Spinal cord (tissue), 10 donors: ENCODE data around the gene OPHN1. TPM values are rescaled to one million over a fixed set of nuclear protein-coding genes. Genes with fewer than 3 reads are reported as not detected.
A peak's percentile ranks its signal among the peaks of the same experiment; 100 is the strongest.

Experiments
- DNase-seq, 6 donors: peaks; one replicate each; pipeline versions ENCODE4 v3.0.0 to v3.0.0-alpha.2; 2013 to 2015; ENCODE audit warnings: low spot score in 6 of 6, low read depth in 4 of 6
- H3K27ac ChIP-seq: one replicate; pipeline ENCODE4 v1.5.1; 2013; ENCODE audit warnings: low read depth, low read length, control low read depth
- H3K27me3 ChIP-seq: one replicate; pipeline ENCODE4 v1.6.1; 2013; ENCODE audit warnings: low read length; ENCODE audit not compliant: control insufficient read depth, insufficient read depth
- H3K36me3 ChIP-seq: one replicate; pipeline ENCODE4 v1.6.1; 2013; ENCODE audit warnings: low read length; ENCODE audit not compliant: control insufficient read depth, insufficient read depth
- H3K4me1 ChIP-seq: one replicate; pipeline ENCODE4 v1.6.1; 2013; ENCODE audit warnings: low read length; ENCODE audit not compliant: control insufficient read depth, insufficient read depth
- H3K4me3 ChIP-seq: one replicate; pipeline ENCODE4 v1.5.1; 2013; ENCODE audit warnings: low read depth, low read length, control low read depth
- H3K9me3 ChIP-seq: one replicate; pipeline ENCODE4 v1.6.1; 2013; ENCODE audit warnings: low read length; ENCODE audit not compliant: control insufficient read depth, insufficient read depth
- WGBS: methylation state at CpG from one replicate; pipeline ENCODE4 v1.1.5; 2013; ENCODE audit warnings: missing lambda C conversion rate; ENCODE audit not compliant: insufficient coverage; 5-methylcytosine and 5-hydroxymethylcytosine counted together
- polyA plus RNA-seq, 2 donors: library from polyadenylated mRNA; unstranded; fragments of 120-200 nt; gene quantifications; one replicate each; pipeline ENCODE4 v1.2.1, GENCODE V29; 2013; ENCODE audit not compliant: insufficient read length in 2 of 2
- total RNA-seq, 2 donors: library from RNA; depleted of rRNA in 1 of 2; stranded (reverse); fragments of 120-200 nt in 1 of 2; fragments of >200 nt in 1 of 2; gene quantifications; one replicate each; pipeline versions ENCODE4 v1.2.3 to v1.2.4, GENCODE V29; 2013 to 2014
- donor health status: healthy.

The OPHN1 gene
- total and polyA plus RNA-seq, 4 donors, result 22.3 to 52.6 (median 30.3) TPM

GRCh38 chrX:68199062-68199848 is 234.0 kb downstream of the OPHN1 start:
- H3K36me3 ChIP-seq, result no peaks in the 10 kb centered on the region
- DNase-seq, result no peak
- no peaks in the 10 kb centered on the region for H3K4me1 ChIP-seq
- no peaks in the 10 kb centered on the region for H3K9me3 ChIP-seq
- H3K27me3 ChIP-seq, result no peaks in the 10 kb centered on the region
- WGBS, result 94% methylated on average over 2 of the region's 4 CpGs
- no peak overlapping the region for H3K4me3 ChIP-seq
- no peak overlapping the region for H3K27ac ChIP-seq

- Histone ChIP-seq H3K4me3 (no peak overlapping the region), H3K4me1 (no peaks in the 10 kb centered on the region), H3K27me3 (no peaks in the 10 kb centered on the region), H3K36me3 (no peaks in the 10 kb centered on the region), H3K27ac (peak overlapping the region; percentile 26), H3K9me3 (no peaks in the 10 kb centered on the region)
- DNase-seq, result peak; percentile 26 to 89 (median 50)
- WGBS, result 24% methylated on average over 2 of the region's 5 CpGs
These were observed 236.1 kb downstream of the OPHN1 start for GRCh38 chrX:68196939-68197791.

GRCh38 chrX:68195561-68195960 is 237.7 kb downstream of the OPHN1 start:
- DNase-seq, result peak in 1 of 6 donors; percentile 77

GRCh38 chrX:68193786-68194185 is 239.5 kb downstream of the OPHN1 start:
- H3K27ac ChIP-seq, result no peak overlapping the region
- H3K36me3 ChIP-seq, result no peaks in the 10 kb centered on the region
- no peak for DNase-seq
- H3K4me1 ChIP-seq, result no peaks in the 10 kb centered on the region
- no peaks in the 10 kb centered on the region for H3K27me3 ChIP-seq
- no peaks in the 10 kb centered on the region for H3K9me3 ChIP-seq
- no peak overlapping the region for H3K4me3 ChIP-seq
- WGBS, result 71% methylated on average over 1 of the region's 2 CpGs

More at GRCh38 chrX:68195561-68195960, 237.7 kb downstream of the OPHN1 start:
- Histone ChIP-seq H3K27me3 (no peaks in the 10 kb centered on the region), H3K27ac (no peak overlapping the region), H3K36me3 (no peaks in the 10 kb centered on the region), H3K4me3 (no peak overlapping the region), H3K4me1 (no peaks in the 10 kb centered on the region), H3K9me3 (no peaks in the 10 kb centered on the region)

GRCh38 chrX:68193234-68193633 is 240.1 kb downstream of the OPHN1 start:
- WGBS, result 80% methylated on average over 1 of the region's 3 CpGs
- Histone ChIP-seq H3K9me3 (no peaks in the 10 kb centered on the region), H3K4me3 (no peak overlapping the region), H3K27me3 (no peaks in the 10 kb centered on the region), H3K27ac (no peak overlapping the region), H3K36me3 (no peaks in the 10 kb centered on the region), H3K4me1 (no peaks in the 10 kb centered on the region)
- peak in 1 of 6 donors; percentile 3 for DNase-seq

GRCh38 chrX:68190799-68191198 is 242.5 kb downstream of the OPHN1 start:
- H3K36me3 ChIP-seq, result no peaks in the 10 kb centered on the region

GRCh38 chrX:68186552-68187262 is 246.6 kb downstream of the OPHN1 start:
- Histone ChIP-seq H3K27me3 (no peaks in the 10 kb centered on the region), H3K9me3 (no peaks in the 10 kb centered on the region), H3K27ac (no peak overlapping the region), H3K4me3 (no peak overlapping the region), H3K36me3 (no peaks in the 10 kb centered on the region), H3K4me1 (no peaks in the 10 kb centered on the region)
- DNase-seq, result peak in 1 of 6 donors; percentile 23
- no CpG with 5 or more reads among the region's 2 CpGs for WGBS

More at GRCh38 chrX:68190799-68191198, 242.5 kb downstream of the OPHN1 start:
- no peak for DNase-seq
- Histone ChIP-seq H3K27ac (no peak overlapping the region), H3K4me3 (no peak overlapping the region), H3K4me1 (no peaks in the 10 kb centered on the region), H3K9me3 (no peaks in the 10 kb centered on the region), H3K27me3 (no peaks in the 10 kb centered on the region)
- 60% methylated on average over 1 of the region's 2 CpGs for WGBS

- Histone ChIP-seq H3K4me1 (no peaks in the 10 kb centered on the region), H3K36me3 (no peaks in the 10 kb centered on the region), H3K27ac (no peak overlapping the region), H3K4me3 (no peak overlapping the region), H3K27me3 (no peaks in the 10 kb centered on the region), H3K9me3 (no peaks in the 10 kb centered on the region)
- DNase-seq, result no peak
- no CpG with 5 or more reads among the region's 1 CpG for WGBS
These were observed 248.1 kb downstream of the OPHN1 start for GRCh38 chrX:68185161-68185560.

GRCh38 chrX:68183612-68184214 is 249.6 kb downstream of the OPHN1 start:
- Histone ChIP-seq H3K4me3 (no peak overlapping the region), H3K36me3 (no peaks in the 10 kb centered on the region), H3K27me3 (no peaks in the 10 kb centered on the region), H3K27ac (no peak overlapping the region), H3K9me3 (no peaks in the 10 kb centered on the region), H3K4me1 (no peaks in the 10 kb centered on the region)
- WGBS, result no CpG with 5 or more reads among the region's 4 CpGs
- DNase-seq, result peak in 4 of 6 donors; percentile 10 to 78 (median 34)
